Endothelial cell of umbilical vein (primary cell): ENCODE measurements around the gene ATN1. TPM values are rescaled to one million over a fixed set of nuclear protein-coding genes. Genes with fewer than 3 reads are reported as not detected.

ENCODE experiments used
- BruUV-seq: library from RNA; stranded (reverse); fragments of 400-500 nt; replicated peaks from 2 replicates; lab custom pipeline; 2021; lab: Mats Ljungman, UMichigan
- CTCF ChIA-PET: fragments of 300-600, 350-600 bp; sonication (Branson Sonifier 250); formaldehyde crosslinking; loops from one replicate; lab custom pipeline; 2021; ENCODE audit warnings: antibody characterized with exemption, inconsistent platforms; lab: Charles Lee
- POLR2A ChIA-PET: fragments of 300-600, 350-600 bp; sonication (Branson Sonifier 250); formaldehyde crosslinking; loops from one replicate; lab custom pipeline; 2021; ENCODE audit warnings: antibody characterized with exemption, inconsistent platforms; lab: Charles Lee
- DNase-seq: peaks from one replicate; pipeline ENCODE4 v3.0.0-alpha.2; 2011; ENCODE audit warnings: low read depth, low spot score
- FAIRE-seq: peaks from 2 replicates; lab custom pipeline; 2011; peaks lifted over from hg19 to GRCh38; lab: Jason Lieb, UNC
- H2AFZ ChIP-seq: 2 replicates; pipeline ENCODE4 v1.6.0; 2012; ENCODE audit warnings: low read depth, low read length, control low read depth, inconsistent platforms
- H3K27ac ChIP-seq: 2 replicates; pipeline ENCODE4 v1.5.1; 2011; ENCODE audit warnings: low read depth, mild to moderate bottlenecking, control low read depth, low read length, moderate library complexity; ENCODE audit not compliant: insufficient read depth
- H3K27me3 ChIP-seq, 2 experiments: 2 replicates each; pipeline versions ENCODE4 v1.6.0 to v1.6.1; 2011; ENCODE audit warnings: low read length in 2 of 2, mixed read lengths in 1 of 2; ENCODE audit not compliant: control insufficient read depth in 2 of 2, insufficient read depth in 2 of 2
- H3K36me3 ChIP-seq, 2 experiments: 2 replicates in 1 of 2; 3 replicates in 1 of 2; pipeline ENCODE4 v1.5.1; 2011; ENCODE audit warnings: low read length in 2 of 2, mild to moderate bottlenecking in 1 of 2, moderate library complexity in 1 of 2; ENCODE audit not compliant: control insufficient read depth in 2 of 2, insufficient read depth in 2 of 2; ENCODE audit errors: extremely low read depth in 1 of 2
- H3K4me1 ChIP-seq: 3 replicates; pipeline ENCODE4 v1.5.1; 2011; ENCODE audit warnings: mild to moderate bottlenecking, low read length; ENCODE audit not compliant: control insufficient read depth, insufficient read depth; ENCODE audit errors: extremely low read depth
- H3K4me2 ChIP-seq: 2 replicates; pipeline ENCODE4 v1.6.1; 2011; ENCODE audit warnings: low read length, control low read depth, mixed read lengths; ENCODE audit not compliant: insufficient read depth
- H3K4me3 ChIP-seq, 3 experiments: fragments of 200-600 bp in 1 of 3; sonication (generic), shearing (Covaris generic) in 1 of 3; replicated peaks in 1 of 3; 2 replicates each; pipeline ENCODE4 v1.5.1; 2011 to 2016; ENCODE audit warnings: control low read depth in 3 of 3, low read length in 3 of 3, mild to moderate bottlenecking in 2 of 3, inconsistent platforms in 1 of 3, low read depth in 1 of 3, moderate library complexity in 1 of 3; ENCODE audit not compliant: insufficient read depth in 1 of 3
- H3K79me2 ChIP-seq: 2 replicates; pipeline ENCODE4 v1.6.0; 2012; ENCODE audit warnings: low read length, inconsistent platforms; ENCODE audit not compliant: control insufficient read depth, insufficient read depth
- H3K9ac ChIP-seq: replicated peaks from 2 replicates; pipeline ENCODE3; 2011; ENCODE audit warnings: low read length, control low read depth; ENCODE audit not compliant: insufficient read depth; ENCODE audit errors: extremely low read depth
- H3K9me1 ChIP-seq: replicated peaks from 3 replicates; pipeline ENCODE4 v1.6.0; 2011; ENCODE audit warnings: mild to moderate bottlenecking, low read length; ENCODE audit not compliant: control insufficient read depth, insufficient read depth; ENCODE audit errors: extremely low read depth
- H3K9me3 ChIP-seq: replicated peaks from 2 replicates; pipeline ENCODE4 v1.5.1; 2012; ENCODE audit warnings: low read length, inconsistent platforms; ENCODE audit not compliant: control insufficient read depth, insufficient read depth
- H4K20me1 ChIP-seq: replicated peaks from 2 replicates; pipeline ENCODE3; 2011; ENCODE audit warnings: mild to moderate bottlenecking, low read length; ENCODE audit not compliant: control insufficient read depth, insufficient read depth; ENCODE audit errors: extremely low read depth
- CTCF ChIP-seq, 2 donors: IDR thresholded peaks; 1 replicate in 1 of 2; 2 replicates in 1 of 2; pipeline ENCODE4 v1.5.1; 2011; ENCODE audit warnings: low read length in 2 of 2, mild to moderate bottlenecking in 2 of 2, moderate library complexity in 2 of 2, control low read depth in 1 of 2, inconsistent platforms in 1 of 2, low read depth in 1 of 2; ENCODE audit not compliant: insufficient read depth in 1 of 2; ENCODE audit errors: extremely low read depth in 1 of 2
- EZH2 ChIP-seq: IDR thresholded peaks from 2 replicates; pipeline ENCODE4 v1.6.1; 2012; ENCODE audit warnings: borderline replicate concordance, low read depth, mild to moderate bottlenecking, moderate library complexity, low read length, inconsistent platforms; ENCODE audit not compliant: severe bottlenecking
- JUN ChIP-seq: IDR thresholded peaks from 2 replicates; pipeline ENCODE4 v1.6.1; 2011; ENCODE audit warnings: borderline replicate concordance, low read depth; ENCODE audit not compliant: insufficient read length, insufficient read depth
- MAX ChIP-seq: IDR thresholded peaks from 2 replicates; pipeline ENCODE4 v1.6.1; 2011; ENCODE audit not compliant: insufficient read depth, insufficient read length
- MYC ChIP-seq: IDR thresholded peaks from one replicate; pipeline ENCODE4 v1.6.1; 2011; ENCODE audit warnings: mild to moderate bottlenecking, low read depth, low read length
- POLR2A ChIP-seq: IDR thresholded peaks from 2 replicates; pipeline ENCODE4 v1.6.1; 2012; ENCODE audit warnings: low read depth, mild to moderate bottlenecking, control low read depth, low read length
- POLR2AphosphoS5 ChIP-seq: IDR thresholded peaks from 2 replicates; pipeline ENCODE4 v1.6.1; 2012; ENCODE audit warnings: low read depth, mild to moderate bottlenecking, control low read depth, low read length, moderate library complexity; ENCODE audit not compliant: insufficient read depth
- dilution Hi-C: fragments of 300-500 bp; cut with MboI; formaldehyde crosslinking; loops from one replicate; pipeline ENCODE4 v1.15.0; 2019; ENCODE audit warnings: low sequenced_read_pairs; ENCODE audit not compliant: extremely low pct_ligation_motif_present
- intact Hi-C: fragments of 100-400 bp; cut with micrococcal nuclease; formaldehyde crosslinking; loops from one replicate; pipeline ENCODE4 v1.10.0; 2022
- polyA plus RNA-seq, 4 experiments: library from polyadenylated mRNA; depleted of rRNA in 3 of 4; stranded (reverse) in 3 of 4; unstranded in 1 of 4; fragments of >200 nt; gene quantifications; 2 replicates each; pipeline versions ENCODE4 v1.2.1 to v1.2.3, GENCODE V29; 2011 to 2012; ENCODE audit warnings: missing spikeins in 1 of 4
- total RNA-seq: library from RNA; stranded (reverse); gene quantifications from 2 replicates; pipeline ENCODE4 v1.2.3, GENCODE V29; 2021

The ATN1 gene
- total and polyA plus RNA-seq, 2 donors (not counting 3 experiments of a cell fraction or from before 2014, with no cell fraction given), result 46.4 to 117 TPM

- dilution Hi-C loops, result no loop called here
- Histone ChIP-seq H3K4me1 (no peaks in the 10 kb centered on the region), H2AFZ (no peak overlapping the region), H3K9me3 (no peaks in the 10 kb centered on the region), H3K9me1 (no peaks in the 10 kb centered on the region), H3K4me3 (no peak overlapping the region), H3K4me2 (no peak overlapping the region), H3K9ac (no peak overlapping the region), H3K27ac (no peak overlapping the region), H3K36me3 (peaks cover 20 to 38% of the 10 kb centered on the region in 2 experiments), H4K20me1 (no peaks in the 10 kb centered on the region), H3K79me2 (peaks cover 4% of the 10 kb centered on the region), H3K27me3 (no peaks in the 10 kb centered on the region)
- DNase-seq, result no peak
- TF ChIP-seq JUN (no peak), EZH2 (no peak), POLR2A (no peak)
- ChIA-PET POLR2A (interaction anchor here (0.6 kb wide), 1 partner anchor 38 kb away, joined by 4 read pairs; no protein-coding TSS in a partner anchor), CTCF (interaction anchor here (1.2 kb wide), 2 partner anchors 21 to 33 kb away, joined by 3 to 4 read pairs; no protein-coding TSS in a partner anchor)
- intact Hi-C loops, result no loop called here
- no TSS peak for BruUV-seq
- FAIRE-seq, result no peak
Measured at GRCh38 chr12:6977653-6978052, 49.9 kb downstream of the ATN1 start.

GRCh38 chr12:6978188-6978587, 50.4 kb downstream of the ATN1 start:
- DNase-seq (no peak), FAIRE-seq (no peak)
- Histone ChIP-seq H3K9me1 (no peaks in the 10 kb centered on the region), H3K27ac (no peak overlapping the region), H3K9me3 (no peaks in the 10 kb centered on the region), H3K27me3 (no peaks in the 10 kb centered on the region), H3K9ac (no peak overlapping the region), H3K4me3 (no peak overlapping the region), H3K4me1 (no peaks in the 10 kb centered on the region), H3K4me2 (no peak overlapping the region), H2AFZ (no peak overlapping the region), H4K20me1 (no peaks in the 10 kb centered on the region), H3K79me2 (no peaks in the 10 kb centered on the region), H3K36me3 (peaks cover 20 to 38% of the 10 kb centered on the region in 2 experiments)
- CTCF ChIA-PET, result interaction anchor here (1.2 kb wide), 2 partner anchors 20 to 34 kb away, joined by 3 to 4 read pairs; no protein-coding TSS in a partner anchor
- dilution Hi-C loops (no loop called here), intact Hi-C loops (no loop called here)
- POLR2A ChIA-PET, result interaction anchor here (0.6 kb wide), 1 partner anchor 38 kb away, joined by 4 read pairs; no protein-coding TSS in a partner anchor
- TF ChIP-seq POLR2AphosphoS5 (peak; percentile 1), MYC (no peak), MAX (no peak), CTCF (IDR thresholded peaks at IDR 0.05; ENCODE audit: extremely low read depth in 1 of 2, insufficient read depth in 1 of 2, low read depth in 1 of 2, low read length in 2 of 2) (no peak), POLR2A (peak; percentile 32)
- BruUV-seq, result no TSS peak
